ENCODE results near the gene GABPB2.

GABPB2 gene

DNA sequence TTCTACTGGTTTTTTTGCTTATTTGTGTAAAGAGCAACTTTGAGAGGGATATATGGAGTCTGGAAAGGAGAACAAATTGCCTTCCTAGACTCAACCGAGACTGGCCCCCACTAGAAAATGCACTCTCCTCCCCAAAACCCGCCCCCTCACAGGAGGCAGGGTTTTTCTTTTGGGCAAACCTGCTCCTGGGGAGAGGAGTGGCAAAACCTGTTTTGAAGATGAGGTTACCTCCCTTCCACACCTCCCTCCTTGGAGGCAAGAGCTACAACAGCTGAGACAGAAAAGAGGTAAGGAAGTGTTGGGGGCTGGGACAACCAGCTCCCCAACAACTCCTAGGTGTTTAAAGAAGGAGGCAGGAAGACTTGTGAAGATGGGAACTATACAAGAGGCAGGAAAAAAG lies 34.2 kb upstream of the GABPB2 start, which contains the start of gene BNIPL:
BNIPL (plus strand) TSS at position 231 of the 400 bp plus-strand sequence; CDS start at position 371, 140 bp downstream.
- peaks cover 2% of the 10 kb centered on the region for H3K4me1 ChIP-seq (ENCODE audit: control insufficient read depth, low read depth, low read length)
- no peaks in the 10 kb centered on the region for H3K27me3 ChIP-seq (ENCODE audit: insufficient read depth, low read length, poor library complexity)
- no CpG with 5 or more reads among the region's 2 CpGs for WGBS (ENCODE audit: extremely low coverage, insufficient coverage, low lambda C conversion rate)
- no peak within 1 kb of the TSS for H2BK15ac ChIP-seq (replicated peaks; ENCODE audit: low read depth)
- H2BK120ac ChIP-seq (ENCODE audit: low read depth, low read length): no peak within 1 kb of the TSS
- no peak within 1 kb of the TSS for H3K4me2 ChIP-seq (ENCODE audit: low read length)
- peaks cover 2% of the 10 kb centered on the region for H3K36me3 ChIP-seq (ENCODE audit: control insufficient read depth, insufficient read depth, low read length)
- no peaks in the 10 kb centered on the region for H3K79me1 ChIP-seq (ENCODE audit: low read length)
- H3K79me2 ChIP-seq (ENCODE audit: control insufficient read depth, insufficient read depth, low read length): no peaks in the 10 kb centered on the region
- H3K4me3 ChIP-seq (ENCODE audit: low read length): no peak within 1 kb of the TSS
- H2AK5ac ChIP-seq (ENCODE audit: low read length): no peak within 1 kb of the TSS
- H3K23ac ChIP-seq (ENCODE audit: low read length): no peak within 1 kb of the TSS
- H3K56ac ChIP-seq (ENCODE audit: low read length): no peak within 1 kb of the TSS
- no peak within 1 kb of the TSS for H2BK5ac ChIP-seq (ENCODE audit: low read length)
- no peak within 1 kb of the TSS for H3K18ac ChIP-seq (ENCODE audit: low read length)
- H4K5ac ChIP-seq (ENCODE audit: low read length): no peak within 1 kb of the TSS
- peak; percentile 29 for DNase-seq
- H3K4ac ChIP-seq (ENCODE audit: low read depth, low read length): no peak within 1 kb of the TSS
- no peak within 1 kb of the TSS for H4K8ac ChIP-seq (ENCODE audit: low read depth, low read length)
- H3K27ac ChIP-seq (ENCODE audit: low read depth, low read length): no peak within 1 kb of the TSS
- H3K9ac ChIP-seq (ENCODE audit: low read length): no peak within 1 kb of the TSS

DNA sequence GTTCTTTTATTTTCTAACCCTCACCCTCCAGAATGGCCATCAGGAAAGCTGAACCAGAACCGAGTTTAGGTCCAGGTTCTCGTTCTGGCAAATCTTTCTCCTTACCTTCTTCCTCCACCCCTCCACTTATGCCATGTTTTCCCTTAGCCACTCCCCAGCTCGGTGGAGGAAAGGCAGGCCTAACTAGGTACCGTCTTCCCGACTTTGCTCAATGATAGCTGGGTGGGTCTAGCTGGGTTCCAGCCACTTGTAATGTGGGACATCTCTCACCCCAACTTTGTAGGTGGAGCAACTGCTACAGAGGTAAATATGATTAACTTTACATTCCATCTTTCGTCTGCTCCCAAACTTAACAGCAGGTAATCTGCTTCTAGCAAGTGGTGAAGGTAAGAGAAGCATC lies 33.5 kb upstream of the GABPB2 start:
- Histone ChIP-seq H3K36me3 (ENCODE audit: control insufficient read depth, insufficient read depth, low read length) (peaks cover 2% of the 10 kb centered on the region), H2BK120ac (ENCODE audit: low read depth, low read length) (no peak overlapping the region), H3K4me3 (ENCODE audit: low read length) (no peak overlapping the region), H3K4me2 (ENCODE audit: low read length) (no peak overlapping the region), H3K27ac (ENCODE audit: low read depth, low read length) (no peak overlapping the region), H2BK5ac (ENCODE audit: low read length) (no peak overlapping the region), H3K18ac (ENCODE audit: low read length) (no peak overlapping the region), H2AK5ac (ENCODE audit: low read length) (no peak overlapping the region), H4K5ac (ENCODE audit: low read length) (no peak overlapping the region), H3K9ac (ENCODE audit: low read length) (no peak overlapping the region), H3K27me3 (ENCODE audit: insufficient read depth, low read length, poor library complexity) (no peaks in the 10 kb centered on the region), H2BK15ac (replicated peaks; ENCODE audit: low read depth) (no peak overlapping the region), H3K56ac (ENCODE audit: low read length) (no peak overlapping the region), H3K23ac (ENCODE audit: low read length) (no peak overlapping the region), H3K79me2 (ENCODE audit: control insufficient read depth, insufficient read depth, low read length) (no peaks in the 10 kb centered on the region), H4K8ac (ENCODE audit: low read depth, low read length) (no peak overlapping the region), H3K79me1 (ENCODE audit: low read length) (no peaks in the 10 kb centered on the region), H3K4me1 (ENCODE audit: control insufficient read depth, low read depth, low read length) (peaks cover 2% of the 10 kb centered on the region), H3K4ac (ENCODE audit: low read depth, low read length) (no peak overlapping the region)
- no CpG with 5 or more reads among the region's 6 CpGs for WGBS (ENCODE audit: extremely low coverage, insufficient coverage, low lambda C conversion rate)
- no peak for DNase-seq

DNA sequence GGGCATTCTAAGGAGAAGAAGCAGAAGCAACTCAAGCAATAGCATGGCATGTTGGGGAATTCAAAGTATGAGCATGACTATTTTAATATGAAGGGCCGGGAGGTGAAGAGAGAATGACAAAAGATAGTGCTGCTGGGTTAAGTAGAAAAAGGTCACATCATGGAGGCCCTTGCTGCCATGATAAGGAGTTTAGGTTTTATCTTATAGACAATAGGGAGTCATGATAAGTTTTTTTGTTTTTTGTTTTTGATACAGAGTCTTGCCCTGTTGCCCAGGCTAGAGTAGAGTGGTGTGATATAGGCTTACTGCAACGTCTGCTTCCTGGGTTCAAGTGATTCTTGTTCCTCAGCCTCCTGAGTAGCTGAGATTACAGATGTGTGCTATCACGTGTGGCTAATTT lies 31.0 kb upstream of the GABPB2 start:
- no CpG with 5 or more reads among the region's 3 CpGs for WGBS (ENCODE audit: extremely low coverage, insufficient coverage, low lambda C conversion rate)
- Histone ChIP-seq H3K79me2 (ENCODE audit: control insufficient read depth, insufficient read depth, low read length) (no peaks in the 10 kb centered on the region), H3K79me1 (ENCODE audit: low read length) (no peaks in the 10 kb centered on the region), H4K8ac (ENCODE audit: low read depth, low read length) (no peak overlapping the region), H2AK5ac (ENCODE audit: low read length) (no peak overlapping the region), H2BK120ac (ENCODE audit: low read depth, low read length) (no peak overlapping the region), H3K4me1 (ENCODE audit: control insufficient read depth, low read depth, low read length) (peaks cover 2% of the 10 kb centered on the region), H2BK5ac (ENCODE audit: low read length) (no peak overlapping the region), H3K4me3 (ENCODE audit: low read length) (no peak overlapping the region), H4K5ac (ENCODE audit: low read length) (no peak overlapping the region), H3K4ac (ENCODE audit: low read depth, low read length) (no peak overlapping the region), H3K23ac (ENCODE audit: low read length) (no peak overlapping the region), H3K18ac (ENCODE audit: low read length) (no peak overlapping the region), H3K27ac (ENCODE audit: low read depth, low read length) (no peak overlapping the region), H3K4me2 (ENCODE audit: low read length) (no peak overlapping the region), H3K36me3 (ENCODE audit: control insufficient read depth, insufficient read depth, low read length) (peaks cover 2% of the 10 kb centered on the region), H3K56ac (ENCODE audit: low read length) (no peak overlapping the region), H3K27me3 (ENCODE audit: insufficient read depth, low read length, poor library complexity) (no peaks in the 10 kb centered on the region), H3K9ac (ENCODE audit: low read length) (no peak overlapping the region), H2BK15ac (replicated peaks; ENCODE audit: low read depth) (no peak overlapping the region)
- DNase-seq: no peak

DNA sequence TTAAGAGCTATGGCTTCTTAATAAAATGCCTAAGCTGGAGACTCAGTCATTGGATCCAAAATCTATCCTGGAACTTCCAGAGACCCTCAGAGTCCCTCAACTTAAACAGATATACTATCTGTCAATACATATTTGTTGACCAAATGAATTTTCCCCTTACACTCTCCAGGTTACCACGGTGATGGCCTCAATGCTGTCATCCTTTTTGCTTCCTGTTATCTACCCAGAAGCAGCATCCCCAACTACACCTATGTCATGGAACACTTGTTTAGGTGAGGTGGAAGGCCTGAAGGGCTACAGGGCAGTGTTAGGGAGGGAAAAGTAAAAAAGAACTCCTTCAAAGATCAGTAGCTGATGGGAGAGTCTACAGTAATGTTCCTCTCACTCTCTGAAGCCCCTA lies 27.4 kb upstream of the GABPB2 start:
- no CpG with 5 or more reads among the region's 1 CpG for WGBS (ENCODE audit: extremely low coverage, insufficient coverage, low lambda C conversion rate)
- peaks cover 2% of the 10 kb centered on the region for H3K36me3 ChIP-seq (ENCODE audit: control insufficient read depth, insufficient read depth, low read length)
- H3K79me2 ChIP-seq (ENCODE audit: control insufficient read depth, insufficient read depth, low read length): no peaks in the 10 kb centered on the region

DNA sequence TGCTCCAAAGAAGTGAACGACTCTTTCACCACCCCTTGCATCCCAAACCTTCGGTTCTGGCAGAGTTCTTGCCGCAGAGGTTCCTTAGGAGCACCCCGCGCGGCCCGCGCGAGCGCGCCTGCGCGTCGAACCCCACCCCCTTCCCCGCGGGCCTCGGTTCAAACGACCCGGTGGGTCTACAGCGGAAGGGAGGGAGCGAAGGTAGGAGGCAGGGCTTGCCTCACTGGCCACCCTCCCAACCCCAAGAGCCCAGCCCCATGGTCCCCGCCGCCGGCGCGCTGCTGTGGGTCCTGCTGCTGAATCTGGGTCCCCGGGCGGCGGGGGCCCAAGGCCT lies 23.0 kb upstream of the GABPB2 start, which contains the start of gene C1orf56:
C1orf56 (plus strand) TSS at position 161 of the 334 bp plus-strand sequence; CDS start at position 258, 97 bp downstream.
- peak within 1 kb of the TSS; percentile 32 for H3K23ac ChIP-seq (ENCODE audit: low read length)
- peak; percentile 82 for DNase-seq

More for the DNA sequence above, 27.4 kb upstream of the GABPB2 start:
- Histone ChIP-seq H3K56ac (ENCODE audit: low read length) (no peak overlapping the region), H4K5ac (ENCODE audit: low read length) (no peak overlapping the region), H2BK15ac (replicated peaks; ENCODE audit: low read depth) (no peak overlapping the region), H3K18ac (ENCODE audit: low read length) (no peak overlapping the region), H3K27ac (ENCODE audit: low read depth, low read length) (no peak overlapping the region), H3K9ac (ENCODE audit: low read length) (no peak overlapping the region), H3K23ac (ENCODE audit: low read length) (no peak overlapping the region), H2BK5ac (ENCODE audit: low read length) (no peak overlapping the region), H3K27me3 (ENCODE audit: insufficient read depth, low read length, poor library complexity) (no peaks in the 10 kb centered on the region), H3K79me1 (ENCODE audit: low read length) (no peaks in the 10 kb centered on the region), H4K8ac (ENCODE audit: low read depth, low read length) (no peak overlapping the region), H3K4me2 (ENCODE audit: low read length) (no peak overlapping the region), H2AK5ac (ENCODE audit: low read length) (no peak overlapping the region), H3K4me3 (ENCODE audit: low read length) (no peak overlapping the region), H3K4me1 (ENCODE audit: control insufficient read depth, low read depth, low read length) (peaks cover 1% of the 10 kb centered on the region), H2BK120ac (ENCODE audit: low read depth, low read length) (no peak overlapping the region), H3K4ac (ENCODE audit: low read depth, low read length) (no peak overlapping the region)
- DNase-seq: no peak

More for the DNA sequence above, 23.0 kb upstream of the GABPB2 start, which contains the start of gene C1orf56:
- Histone ChIP-seq H3K36me3 (ENCODE audit: control insufficient read depth, insufficient read depth, low read length) (peaks cover 4% of the 10 kb centered on the region), H3K27ac (ENCODE audit: low read depth, low read length) (peak within 1 kb of the TSS; percentile 59), H2BK15ac (replicated peaks; ENCODE audit: low read depth) (no peak within 1 kb of the TSS), H3K18ac (ENCODE audit: low read length) (peak within 1 kb of the TSS; percentile 92), H4K5ac (ENCODE audit: low read length) (no peak within 1 kb of the TSS), H2BK120ac (ENCODE audit: low read depth, low read length) (peak within 1 kb of the TSS; percentile 76), H3K79me1 (ENCODE audit: low read length) (no peaks in the 10 kb centered on the region), H3K4me1 (ENCODE audit: control insufficient read depth, low read depth, low read length) (peaks cover 1% of the 10 kb centered on the region), H3K4ac (ENCODE audit: low read depth, low read length) (peak within 1 kb of the TSS; percentile 92), H3K4me2 (ENCODE audit: low read length) (peak within 1 kb of the TSS; percentile 77), H4K8ac (ENCODE audit: low read depth, low read length) (peak within 1 kb of the TSS; percentile 78), H3K4me3 (ENCODE audit: low read length) (peak within 1 kb of the TSS; percentile 63), H3K79me2 (ENCODE audit: control insufficient read depth, insufficient read depth, low read length) (no peaks in the 10 kb centered on the region), H3K27me3 (ENCODE audit: insufficient read depth, low read length, poor library complexity) (no peaks in the 10 kb centered on the region), H3K56ac (ENCODE audit: low read length) (peak within 1 kb of the TSS; percentile 87), H2BK5ac (ENCODE audit: low read length) (peak within 1 kb of the TSS; percentile 13), H3K9ac (ENCODE audit: low read length) (peak within 1 kb of the TSS; percentile 86), H2AK5ac (ENCODE audit: low read length) (no peak within 1 kb of the TSS)
- no CpG with 5 or more reads among the region's 29 CpGs for WGBS (ENCODE audit: extremely low coverage, insufficient coverage, low lambda C conversion rate)
